K562 (cell line): ENCODE measurements around the gene TTYH2. TPM values are rescaled to one million over a fixed set of nuclear protein-coding genes. Genes with fewer than 3 reads are reported as not detected.

Source experiments
- ADNP ChIP-seq: fragments of 200-800 bp; sonication (Bioruptor generic); IDR thresholded peaks from 2 replicates; pipeline ENCODE4 v1.6.1; 2016; ENCODE audit warnings: missing genetic modification characterization, missing compliant biosample characterization
- ATF7 ChIP-seq: fragments of 450-650 bp; IDR thresholded peaks from 2 replicates; pipeline ENCODE4 v1.7.1; 2014; ENCODE audit warnings: mild to moderate bottlenecking, moderate library complexity
- HMG20A ChIP-seq: fragments of 450-650 bp; formaldehyde crosslinking; conservative IDR thresholded peaks from 2 replicates; pipeline ENCODE4 v1.4.0; 2020; ENCODE audit warnings: mild to moderate bottlenecking, mixed read lengths
- MAFK ChIP-seq: IDR thresholded peaks from 2 replicates; pipeline ENCODE4 v1.6.1; 2011; ENCODE audit warnings: low read length, improper control_type of control experiment
- NFYB ChIP-seq: IDR thresholded peaks from 2 replicates; pipeline ENCODE4 v1.6.1; 2011; ENCODE audit warnings: mild to moderate bottlenecking, moderate library complexity; ENCODE audit not compliant: insufficient read length; ENCODE audit errors: extremely low read depth
- SMARCA5 ChIP-seq: fragments of 450-650 bp; IDR thresholded peaks from 2 replicates; pipeline ENCODE4 v1.6.1; 2016
- TBL1XR1 ChIP-seq, 2 experiments: IDR thresholded peaks; 2 replicates each; pipeline ENCODE4 v1.6.1; 2012; ENCODE audit warnings: improper control_type of control experiment in 2 of 2, low read length in 2 of 2, mild to moderate bottlenecking in 1 of 2
- ZBTB1 ChIP-seq: sonication (generic); formaldehyde crosslinking; IDR thresholded peaks from 2 replicates; pipeline ENCODE4 v1.8.1; 2023; ENCODE audit warnings: missing genetic modification reagents, low read depth, mild to moderate bottlenecking, borderline replicate concordance
- ZNF217 ChIP-seq: sonication (generic); formaldehyde crosslinking; IDR thresholded peaks from 2 replicates; pipeline ENCODE4 v1.8.0; 2022; ENCODE audit warnings: mild to moderate bottlenecking, missing genetic modification reagents
- ZNF384 ChIP-seq: IDR thresholded peaks from 2 replicates; pipeline ENCODE4 v1.6.1; 2012; ENCODE audit warnings: low read depth, low read length, improper control_type of control experiment
- ZNF398 ChIP-seq: fragments of 250-450 bp; sonication (Bioruptor Pico); IDR thresholded peaks from 2 replicates; pipeline ENCODE4 v1.8.0; 2021; ENCODE audit warnings: moderate library complexity, mild to moderate bottlenecking, inconsistent platforms
- ZNF431 ChIP-seq: sonication (generic); formaldehyde crosslinking; IDR thresholded peaks from 2 replicates; pipeline ENCODE4 v1.8.0; 2022; ENCODE audit warnings: mild to moderate bottlenecking, missing genetic modification reagents
- ZNF445 ChIP-seq: fragments of 250-450 bp; sonication (Bioruptor Pico); IDR thresholded peaks from 2 replicates; pipeline ENCODE4 v1.4.0; 2020; ENCODE audit warnings: low read depth, mild to moderate bottlenecking, moderate library complexity
- ZNF644 ChIP-seq: fragments of 200-800 bp; sonication (Bioruptor generic); IDR thresholded peaks from 2 replicates; pipeline ENCODE4 v1.6.1; 2016; ENCODE audit warnings: low read depth, missing genetic modification characterization, missing compliant biosample characterization
- polyA plus RNA-seq, 8 experiments: library from polyadenylated mRNA; depleted of rRNA in 4 of 8; stranded (reverse) in 5 of 8; unstranded in 3 of 8; fragments of >200 nt; fragmentation: Nextera tagmentation in 2 of 8; fragmentation: Illumina TruSeq in 1 of 8; extraction: Ambion mirVana in 2 of 8; extraction: Trizol in 1 of 8; gene quantifications; 2 replicates each; pipeline versions ENCODE4 v1.2.1 to v1.2.3, GENCODE V29; 2011 to 2014; ENCODE audit warnings: inconsistent platforms in 1 of 8, missing spikeins in 1 of 8
- total RNA-seq, 7 experiments: library from RNA; depleted of rRNA in 6 of 7; stranded (reverse); fragments of >200 nt in 6 of 7; fragmentation: Illumina TruSeq in 2 of 7; extraction: Trizol in 2 of 7; gene quantifications; 2 replicates each; pipeline versions ENCODE4 v1.2.1 to v1.2.3, GENCODE V29; 2011 to 2021; ENCODE audit warnings: low replicate concordance in 1 of 7
- TF ChIP-seq, protein P1 (sequence below): sonication (generic); formaldehyde crosslinking; IDR thresholded peaks from 2 replicates; pipeline ENCODE4 v1.8.1; 2023; ENCODE audit warnings: missing genetic modification reagents, mild to moderate bottlenecking, borderline replicate concordance
- TF ChIP-seq, protein P2 (sequence below): fragments of 450-650 bp; formaldehyde crosslinking; IDR thresholded peaks from 2 replicates; pipeline ENCODE4 v1.4.0; 2020; ENCODE audit warnings: mild to moderate bottlenecking, moderate library complexity
- TF ChIP-seq, protein P3 (sequence below): sonication (generic); formaldehyde crosslinking; IDR thresholded peaks from 2 replicates; pipeline ENCODE4 v1.8.1; 2023; ENCODE audit warnings: mild to moderate bottlenecking, missing genetic modification reagents

The TTYH2 gene
- total and polyA plus RNA-seq, 9 of the 15 experiments (the other 6 are each of a cell fraction or from before 2014, with no cell fraction given), result 0.03 to 2.0 (median 0.91) TPM

DNA sequence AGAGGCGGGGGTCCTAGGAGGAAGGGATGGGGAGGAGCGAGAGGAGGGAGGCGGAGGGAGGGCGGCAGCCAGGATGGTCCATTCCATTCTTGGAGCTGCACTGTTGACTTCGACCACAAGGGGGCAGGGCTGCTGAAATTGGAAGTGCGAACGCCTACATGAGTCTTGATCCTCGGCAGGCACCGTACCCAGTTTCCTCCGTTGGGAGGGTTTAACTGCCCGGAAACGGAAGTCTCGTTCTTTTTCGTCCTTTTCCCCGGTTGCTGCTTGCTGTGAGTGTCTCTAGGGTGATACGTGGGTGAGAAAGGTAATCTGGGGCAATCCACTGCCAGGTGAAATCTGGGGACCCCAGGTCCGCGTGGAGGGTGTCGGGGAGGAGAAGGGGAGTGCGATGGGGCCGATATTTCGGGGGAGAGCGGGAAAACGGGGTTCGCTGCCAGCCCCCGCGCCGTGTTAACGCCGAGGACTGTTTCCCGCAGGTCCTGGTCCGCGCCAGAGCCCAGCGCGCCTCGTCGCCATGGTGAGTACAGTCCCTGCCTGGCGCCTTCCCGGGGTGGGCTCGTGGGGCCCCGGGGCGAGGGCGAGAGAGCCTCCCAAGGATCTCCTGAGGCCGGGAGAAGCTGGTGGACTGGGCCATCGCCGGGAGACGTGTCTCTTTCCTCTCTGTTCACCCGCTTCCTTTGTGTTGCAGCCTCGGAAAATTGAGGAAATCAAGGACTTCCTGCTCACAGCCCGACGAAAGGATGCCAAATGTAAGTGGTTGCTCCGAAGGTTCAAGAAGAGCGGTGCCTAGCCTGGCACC, 9.7 kb upstream of the TTYH2 start, which contains the start of gene RPL38 (continued):
- TF ChIP-seq, protein P1, sequence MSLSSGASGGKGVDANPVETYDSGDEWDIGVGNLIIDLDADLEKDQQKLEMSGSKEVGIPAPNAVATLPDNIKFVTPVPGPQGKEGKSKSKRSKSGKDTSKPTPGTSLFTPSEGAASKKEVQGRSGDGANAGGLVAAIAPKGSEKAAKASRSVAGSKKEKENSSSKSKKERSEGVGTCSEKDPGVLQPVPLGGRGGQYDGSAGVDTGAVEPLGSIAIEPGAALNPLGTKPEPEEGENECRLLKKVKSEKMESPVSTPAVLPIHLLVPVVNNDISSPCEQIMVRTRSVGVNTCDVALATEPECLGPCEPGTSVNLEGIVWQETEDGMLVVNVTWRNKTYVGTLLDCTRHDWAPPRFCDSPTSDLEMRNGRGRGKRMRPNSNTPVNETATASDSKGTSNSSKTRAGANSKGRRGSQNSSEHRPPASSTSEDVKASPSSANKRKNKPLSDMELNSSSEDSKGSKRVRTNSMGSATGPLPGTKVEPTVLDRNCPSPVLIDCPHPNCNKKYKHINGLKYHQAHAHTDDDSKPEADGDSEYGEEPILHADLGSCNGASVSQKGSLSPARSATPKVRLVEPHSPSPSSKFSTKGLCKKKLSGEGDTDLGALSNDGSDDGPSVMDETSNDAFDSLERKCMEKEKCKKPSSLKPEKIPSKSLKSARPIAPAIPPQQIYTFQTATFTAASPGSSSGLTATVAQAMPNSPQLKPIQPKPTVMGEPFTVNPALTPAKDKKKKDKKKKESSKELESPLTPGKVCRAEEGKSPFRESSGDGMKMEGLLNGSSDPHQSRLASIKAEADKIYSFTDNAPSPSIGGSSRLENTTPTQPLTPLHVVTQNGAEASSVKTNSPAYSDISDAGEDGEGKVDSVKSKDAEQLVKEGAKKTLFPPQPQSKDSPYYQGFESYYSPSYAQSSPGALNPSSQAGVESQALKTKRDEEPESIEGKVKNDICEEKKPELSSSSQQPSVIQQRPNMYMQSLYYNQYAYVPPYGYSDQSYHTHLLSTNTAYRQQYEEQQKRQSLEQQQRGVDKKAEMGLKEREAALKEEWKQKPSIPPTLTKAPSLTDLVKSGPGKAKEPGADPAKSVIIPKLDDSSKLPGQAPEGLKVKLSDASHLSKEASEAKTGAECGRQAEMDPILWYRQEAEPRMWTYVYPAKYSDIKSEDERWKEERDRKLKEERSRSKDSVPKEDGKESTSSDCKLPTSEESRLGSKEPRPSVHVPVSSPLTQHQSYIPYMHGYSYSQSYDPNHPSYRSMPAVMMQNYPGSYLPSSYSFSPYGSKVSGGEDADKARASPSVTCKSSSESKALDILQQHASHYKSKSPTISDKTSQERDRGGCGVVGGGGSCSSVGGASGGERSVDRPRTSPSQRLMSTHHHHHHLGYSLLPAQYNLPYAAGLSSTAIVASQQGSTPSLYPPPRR, result no peak
- TF ChIP-seq TBL1XR1 (IDR thresholded peaks at IDR 0.05; ENCODE audit: low read length in 2 of 2), result peak in 1 of 2 experiments; percentile 57; a peak in 2 of 4 replicates
- TF ChIP-seq ZBTB1 (CRISPR knock-in tag), result peak; percentile 44; the same call in 1 of the 2 replicates
- TF ChIP-seq SMARCA5, result no peak
- TF ChIP-seq ZNF217, result no peak
- no peak for TF ChIP-seq ZNF384
- no peak for TF ChIP-seq ADNP
- TF ChIP-seq HMG20A, result no peak
- no peak for TF ChIP-seq NFYB
- TF ChIP-seq, protein P2, sequence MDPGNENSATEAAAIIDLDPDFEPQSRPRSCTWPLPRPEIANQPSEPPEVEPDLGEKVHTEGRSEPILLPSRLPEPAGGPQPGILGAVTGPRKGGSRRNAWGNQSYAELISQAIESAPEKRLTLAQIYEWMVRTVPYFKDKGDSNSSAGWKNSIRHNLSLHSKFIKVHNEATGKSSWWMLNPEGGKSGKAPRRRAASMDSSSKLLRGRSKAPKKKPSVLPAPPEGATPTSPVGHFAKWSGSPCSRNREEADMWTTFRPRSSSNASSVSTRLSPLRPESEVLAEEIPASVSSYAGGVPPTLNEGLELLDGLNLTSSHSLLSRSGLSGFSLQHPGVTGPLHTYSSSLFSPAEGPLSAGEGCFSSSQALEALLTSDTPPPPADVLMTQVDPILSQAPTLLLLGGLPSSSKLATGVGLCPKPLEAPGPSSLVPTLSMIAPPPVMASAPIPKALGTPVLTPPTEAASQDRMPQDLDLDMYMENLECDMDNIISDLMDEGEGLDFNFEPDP (CRISPR knock-in tag), result no peak
- peak; percentile 31; the same call in 1 of the 2 replicates for TF ChIP-seq MAFK
- TF ChIP-seq ZNF431 (CRISPR knock-in tag), result no peak
- TF ChIP-seq ZNF398 (CRISPR knock-in tag), result no peak
- no peak for TF ChIP-seq ZNF644 (tag)
- TF ChIP-seq ATF7, result peak; percentile 72; the same call in 1 of the 2 replicates
- no peak for TF ChIP-seq ZNF445 (CRISPR knock-in tag)
- TF ChIP-seq, protein P3, sequence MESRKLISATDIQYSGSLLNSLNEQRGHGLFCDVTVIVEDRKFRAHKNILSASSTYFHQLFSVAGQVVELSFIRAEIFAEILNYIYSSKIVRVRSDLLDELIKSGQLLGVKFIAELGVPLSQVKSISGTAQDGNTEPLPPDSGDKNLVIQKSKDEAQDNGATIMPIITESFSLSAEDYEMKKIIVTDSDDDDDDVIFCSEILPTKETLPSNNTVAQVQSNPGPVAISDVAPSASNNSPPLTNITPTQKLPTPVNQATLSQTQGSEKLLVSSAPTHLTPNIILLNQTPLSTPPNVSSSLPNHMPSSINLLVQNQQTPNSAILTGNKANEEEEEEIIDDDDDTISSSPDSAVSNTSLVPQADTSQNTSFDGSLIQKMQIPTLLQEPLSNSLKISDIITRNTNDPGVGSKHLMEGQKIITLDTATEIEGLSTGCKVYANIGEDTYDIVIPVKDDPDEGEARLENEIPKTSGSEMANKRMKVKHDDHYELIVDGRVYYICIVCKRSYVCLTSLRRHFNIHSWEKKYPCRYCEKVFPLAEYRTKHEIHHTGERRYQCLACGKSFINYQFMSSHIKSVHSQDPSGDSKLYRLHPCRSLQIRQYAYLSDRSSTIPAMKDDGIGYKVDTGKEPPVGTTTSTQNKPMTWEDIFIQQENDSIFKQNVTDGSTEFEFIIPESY (CRISPR knock-in tag), result peak; percentile 63; the same call in 1 of the 2 replicates
